ENCODE results near the gene NTN5. TPM values are rescaled to one million over a fixed set of nuclear protein-coding genes. Genes with fewer than 3 reads are reported as not detected.

The NTN5 gene
- total and polyA plus RNA-seq, 8 donors, result 0.29 to 1.4 (median 0.95) TPM

DNA sequence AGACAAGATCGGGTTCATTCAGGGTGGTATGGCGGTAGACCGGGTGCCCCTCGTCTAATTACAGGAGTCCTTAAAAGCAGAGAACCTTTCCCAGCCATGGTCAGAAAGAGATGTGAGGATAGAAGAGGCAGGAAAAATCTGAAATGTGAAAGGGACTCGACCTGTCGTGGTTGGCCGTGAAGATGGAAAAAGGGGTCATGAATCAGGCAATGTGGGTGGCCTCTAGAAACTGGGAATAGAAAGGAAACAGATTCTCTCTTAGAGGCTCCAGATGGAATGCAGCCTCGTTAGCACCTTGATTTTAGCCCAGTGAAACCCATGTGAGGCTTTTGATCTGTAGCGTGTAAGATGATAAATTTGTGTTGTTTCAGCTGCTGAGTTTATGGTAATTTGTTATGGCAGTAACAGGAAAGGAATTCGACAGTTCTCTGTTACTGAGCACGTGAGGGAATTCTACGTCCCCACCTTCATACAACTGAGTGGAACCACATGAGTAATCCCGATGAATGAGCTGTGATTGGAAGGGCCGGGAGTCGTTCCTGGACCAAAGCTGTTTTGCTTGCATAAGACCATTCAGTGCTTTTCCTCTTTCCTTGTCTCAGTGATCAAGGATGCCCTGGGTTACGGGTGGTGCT is 15.9 kb downstream of the NTN5 start:
- H3K36me3 ChIP-seq, result no peaks in the 10 kb centered on the region
- H3K9me3 ChIP-seq, result no peaks in the 10 kb centered on the region
- H3K27ac ChIP-seq, result no peak overlapping the region
- H3K27me3 ChIP-seq, result no peaks in the 10 kb centered on the region
- intact Hi-C loops (cut with DNase I), result no loop called here
- ATAC-seq (no peak), DNase-seq (no peak)
- TF ChIP-seq, protein P1, sequence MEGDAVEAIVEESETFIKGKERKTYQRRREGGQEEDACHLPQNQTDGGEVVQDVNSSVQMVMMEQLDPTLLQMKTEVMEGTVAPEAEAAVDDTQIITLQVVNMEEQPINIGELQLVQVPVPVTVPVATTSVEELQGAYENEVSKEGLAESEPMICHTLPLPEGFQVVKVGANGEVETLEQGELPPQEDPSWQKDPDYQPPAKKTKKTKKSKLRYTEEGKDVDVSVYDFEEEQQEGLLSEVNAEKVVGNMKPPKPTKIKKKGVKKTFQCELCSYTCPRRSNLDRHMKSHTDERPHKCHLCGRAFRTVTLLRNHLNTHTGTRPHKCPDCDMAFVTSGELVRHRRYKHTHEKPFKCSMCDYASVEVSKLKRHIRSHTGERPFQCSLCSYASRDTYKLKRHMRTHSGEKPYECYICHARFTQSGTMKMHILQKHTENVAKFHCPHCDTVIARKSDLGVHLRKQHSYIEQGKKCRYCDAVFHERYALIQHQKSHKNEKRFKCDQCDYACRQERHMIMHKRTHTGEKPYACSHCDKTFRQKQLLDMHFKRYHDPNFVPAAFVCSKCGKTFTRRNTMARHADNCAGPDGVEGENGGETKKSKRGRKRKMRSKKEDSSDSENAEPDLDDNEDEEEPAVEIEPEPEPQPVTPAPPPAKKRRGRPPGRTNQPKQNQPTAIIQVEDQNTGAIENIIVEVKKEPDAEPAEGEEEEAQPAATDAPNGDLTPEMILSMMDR (IDR thresholded peaks at IDR 0.05), result no peak
- no peak overlapping the region for H3K4me3 ChIP-seq
- peaks cover 5 to 13% of the 10 kb centered on the region in 2 donors for H3K4me1 ChIP-seq

DNA sequence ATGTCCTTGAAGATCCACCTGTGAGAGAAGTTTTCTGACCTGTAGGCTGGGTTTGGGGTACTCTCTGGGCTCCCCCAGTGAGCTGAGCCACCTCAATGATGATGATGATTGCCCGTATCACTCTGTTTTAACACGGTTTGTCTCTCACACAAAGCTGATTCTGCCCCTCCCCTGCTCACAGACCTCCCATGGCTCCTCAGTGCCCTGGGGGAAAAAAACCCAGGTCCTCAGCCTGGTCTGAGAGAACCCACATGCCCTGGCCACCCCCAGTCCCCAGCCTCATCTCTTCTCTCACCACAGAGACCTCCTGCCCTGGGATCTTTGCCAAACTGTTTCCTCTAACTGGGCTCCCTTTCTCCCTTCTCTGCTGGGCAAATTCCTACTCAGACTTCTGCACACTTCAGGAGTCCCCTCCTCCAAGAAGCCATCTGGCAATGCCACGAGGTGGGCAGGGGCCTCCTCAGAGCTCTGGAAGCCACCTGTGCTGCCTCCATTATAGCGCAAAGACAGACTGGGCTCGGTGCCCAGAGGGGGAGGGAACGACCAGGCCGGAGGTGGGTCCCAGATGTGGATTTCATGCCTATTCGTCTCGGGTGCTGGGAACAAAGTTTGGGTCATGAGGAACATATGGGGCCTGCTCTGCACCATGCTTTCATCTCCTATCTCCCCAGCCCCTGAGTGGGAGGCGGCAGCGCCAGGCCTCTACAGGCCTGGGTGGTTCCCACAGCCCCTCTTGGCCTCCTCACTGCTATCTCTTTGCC is 18.3 kb downstream of the NTN5 start:
- no peaks in the 10 kb centered on the region for H3K27me3 ChIP-seq
- no peaks in the 10 kb centered on the region for H3K36me3 ChIP-seq
- H3K4me1 ChIP-seq, result no peaks in the 10 kb centered on the region
- no peaks in the 10 kb centered on the region for H3K9me3 ChIP-seq
- ATAC-seq (no peak), DNase-seq (no peak)
- intact Hi-C loops (cut with DNase I), result no loop called here
- TF ChIP-seq, protein P1 (IDR thresholded peaks at IDR 0.05), result no peak
- H3K27ac ChIP-seq, result no peak overlapping the region
- no peak overlapping the region for H3K4me3 ChIP-seq

DNA sequence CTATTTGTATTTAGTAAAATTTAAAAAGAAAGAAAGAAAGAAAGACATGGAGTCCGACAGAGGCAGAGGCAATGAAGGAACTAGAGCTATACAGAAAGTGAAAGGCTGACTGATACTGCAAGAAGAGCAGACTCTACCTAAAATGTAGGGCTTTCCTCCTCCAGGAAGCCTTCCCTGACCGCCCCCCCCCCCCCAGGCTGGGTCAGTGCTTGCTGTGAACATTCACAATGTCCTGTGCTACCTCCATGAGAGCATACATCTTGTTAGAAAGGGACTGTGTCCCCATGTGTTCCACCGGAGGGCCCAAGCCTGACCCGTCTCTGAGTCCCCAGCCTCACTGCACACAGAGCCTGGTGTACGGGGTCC is 21.2 kb downstream of the NTN5 start:
- no peak for ATAC-seq
- TF ChIP-seq, protein P1 (IDR thresholded peaks at IDR 0.05), result no peak
- H3K4me3 ChIP-seq, result no peak overlapping the region
- DNase-seq, result no peak
- no peaks in the 10 kb centered on the region for H3K9me3 ChIP-seq
- peaks cover 0 to 5% of the 10 kb centered on the region in 2 donors for H3K4me1 ChIP-seq
- no peaks in the 10 kb centered on the region for H3K36me3 ChIP-seq
- H3K27ac ChIP-seq, result no peak overlapping the region
- H3K27me3 ChIP-seq, result no peaks in the 10 kb centered on the region
- intact Hi-C loops (cut with DNase I), result no loop called here

DNA sequence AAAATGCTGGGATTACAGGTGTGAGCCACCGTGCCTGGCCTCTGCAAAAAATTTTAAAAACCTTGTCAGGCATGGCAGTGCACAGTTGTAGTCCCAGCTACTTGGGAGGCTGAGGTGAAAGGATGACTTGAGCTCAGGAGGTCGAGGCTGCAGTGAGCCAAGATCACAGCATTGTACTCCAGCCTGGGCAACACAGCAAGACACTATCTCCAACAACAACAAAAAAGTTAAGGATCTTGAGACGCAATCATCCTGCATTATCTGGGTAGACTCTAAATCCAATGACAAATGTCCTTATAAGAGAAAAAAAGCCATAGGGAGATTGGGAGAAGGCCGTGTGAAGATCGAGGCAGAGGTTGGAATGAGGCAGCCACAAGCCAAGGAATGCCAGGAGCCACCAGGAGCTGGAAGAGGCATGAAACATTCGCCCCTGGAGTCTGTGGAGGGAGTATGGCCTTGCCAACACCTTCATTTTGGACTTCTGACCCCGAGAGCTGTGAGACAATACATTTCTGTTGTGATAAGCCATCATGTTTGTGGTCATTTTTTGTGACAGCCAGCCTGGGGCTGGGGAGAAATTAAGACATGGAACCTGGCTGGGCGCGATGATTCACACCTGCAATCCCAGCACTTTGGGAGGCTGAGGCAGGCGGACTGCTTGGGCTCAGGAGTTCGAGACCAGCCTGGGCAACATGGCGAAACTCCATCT is 21.7 kb downstream of the NTN5 start:
- H3K9me3 ChIP-seq, result no peaks in the 10 kb centered on the region
- no peak overlapping the region for H3K27ac ChIP-seq
- H3K36me3 ChIP-seq, result no peaks in the 10 kb centered on the region
- H3K4me1 ChIP-seq, result peaks cover 0 to 9% of the 10 kb centered on the region in 2 donors
- TF ChIP-seq, protein P1 (IDR thresholded peaks at IDR 0.05), result no peak
- H3K4me3 ChIP-seq, result no peak overlapping the region
- no peak for DNase-seq
- peaks cover 0 to 3% of the 10 kb centered on the region in 2 donors for H3K27me3 ChIP-seq
- no peak for ATAC-seq
- intact Hi-C loops (cut with DNase I), result no loop called here

DNA sequence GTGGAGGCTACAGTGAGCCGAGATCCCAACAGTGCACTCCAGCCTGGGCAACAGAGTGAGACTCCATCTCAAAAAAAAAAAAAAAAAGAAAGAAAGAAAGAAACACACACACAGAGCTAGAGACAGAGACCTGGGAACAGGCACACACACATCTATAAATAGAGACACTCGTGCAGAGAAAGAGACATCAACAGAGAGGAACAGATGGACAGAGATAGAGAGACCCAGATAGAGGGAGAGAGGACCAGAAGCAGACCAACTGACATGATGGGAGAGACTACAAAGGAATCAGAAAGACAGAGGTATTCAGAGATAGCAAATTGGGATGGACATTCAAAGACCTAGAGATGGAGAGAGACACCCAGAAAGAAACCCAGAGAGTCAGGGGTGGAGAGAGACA is 24.7 kb downstream of the NTN5 start:
- DNase-seq, result no peak
- peaks cover 7 to 28% of the 10 kb centered on the region in 2 donors for H3K4me1 ChIP-seq
- TF ChIP-seq, protein P1 (IDR thresholded peaks at IDR 0.05), result no peak
- intact Hi-C loops (cut with DNase I), result no loop called here
- H3K36me3 ChIP-seq, result no peaks in the 10 kb centered on the region
- no peak for ATAC-seq
- H3K27me3 ChIP-seq, result peaks cover 0 to 18% of the 10 kb centered on the region in 2 donors
- H3K4me3 ChIP-seq, result no peak overlapping the region
- no peaks in the 10 kb centered on the region for H3K9me3 ChIP-seq
- no peak overlapping the region for H3K27ac ChIP-seq
